ENCODE measurements around the gene RNF112. TPM values are rescaled to one million over a fixed set of nuclear protein-coding genes. Genes with fewer than 3 reads are reported as not detected.

The RNF112 gene
- total RNA-seq, 4 donors from 2014 or later: 0.54 to 4.2 (median 1.3) TPM

DNA sequence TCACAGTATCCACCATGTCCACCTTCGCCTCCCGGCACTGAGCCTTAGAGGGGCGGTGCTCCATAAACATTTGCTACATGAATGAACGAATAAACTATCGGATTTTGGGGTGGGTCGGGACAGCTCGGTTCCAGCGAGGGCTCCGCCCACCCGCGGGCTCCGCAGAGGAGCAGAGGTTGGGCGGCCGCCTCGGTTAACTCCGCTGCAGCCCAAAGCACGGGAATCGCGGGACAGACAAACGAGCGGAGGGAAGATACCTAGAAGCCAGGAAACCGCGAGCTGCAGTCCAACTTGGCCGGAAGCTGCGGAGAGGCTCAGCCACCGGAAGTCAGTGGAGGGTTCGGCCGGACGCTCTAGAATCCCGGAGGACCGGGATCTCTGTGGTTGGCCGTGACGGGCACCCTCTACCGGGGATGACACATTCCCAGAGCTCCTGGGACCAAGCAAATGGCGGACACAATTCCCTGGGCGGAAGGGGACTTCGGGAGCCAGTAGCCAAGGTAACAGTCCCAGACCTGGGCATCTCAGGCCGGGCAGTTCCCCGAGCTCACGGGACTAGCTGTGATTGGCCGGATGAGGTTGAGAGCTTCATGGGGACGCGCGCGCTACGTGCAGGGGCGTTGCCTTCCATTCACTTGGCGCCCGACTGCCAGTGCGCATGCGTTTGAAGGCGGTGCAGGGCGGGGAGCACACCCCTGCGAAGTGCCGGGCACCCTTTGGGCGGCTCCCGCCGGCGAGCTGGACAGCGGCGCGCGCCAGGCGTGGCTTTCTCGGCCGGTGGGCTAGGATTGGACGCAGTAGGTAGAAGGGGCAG lies 33.2 kb upstream of the RNF112 start:
- H3K4me3 ChIP-seq (ENCODE audit: low read depth, poor library complexity, severe bottlenecking): peak overlapping the region; percentile 49
- intact Hi-C loops (cut with DNase I; ENCODE audit: low total_unique reads): no loop called here
- 0 to 1% methylated on average over 57 to 67 of the region's 67 CpGs for WGBS, 2 donors
- TF ChIP-seq CTCF (IDR thresholded peaks at IDR 0.05) (no peak), POLR2A (IDR thresholded peaks at IDR 0.05) (peak in 1 of 2 donors; percentile 2)
- DNase-seq (ENCODE audit: low spot score in 2 of 2): peak; percentile 97 to 99

DNA sequence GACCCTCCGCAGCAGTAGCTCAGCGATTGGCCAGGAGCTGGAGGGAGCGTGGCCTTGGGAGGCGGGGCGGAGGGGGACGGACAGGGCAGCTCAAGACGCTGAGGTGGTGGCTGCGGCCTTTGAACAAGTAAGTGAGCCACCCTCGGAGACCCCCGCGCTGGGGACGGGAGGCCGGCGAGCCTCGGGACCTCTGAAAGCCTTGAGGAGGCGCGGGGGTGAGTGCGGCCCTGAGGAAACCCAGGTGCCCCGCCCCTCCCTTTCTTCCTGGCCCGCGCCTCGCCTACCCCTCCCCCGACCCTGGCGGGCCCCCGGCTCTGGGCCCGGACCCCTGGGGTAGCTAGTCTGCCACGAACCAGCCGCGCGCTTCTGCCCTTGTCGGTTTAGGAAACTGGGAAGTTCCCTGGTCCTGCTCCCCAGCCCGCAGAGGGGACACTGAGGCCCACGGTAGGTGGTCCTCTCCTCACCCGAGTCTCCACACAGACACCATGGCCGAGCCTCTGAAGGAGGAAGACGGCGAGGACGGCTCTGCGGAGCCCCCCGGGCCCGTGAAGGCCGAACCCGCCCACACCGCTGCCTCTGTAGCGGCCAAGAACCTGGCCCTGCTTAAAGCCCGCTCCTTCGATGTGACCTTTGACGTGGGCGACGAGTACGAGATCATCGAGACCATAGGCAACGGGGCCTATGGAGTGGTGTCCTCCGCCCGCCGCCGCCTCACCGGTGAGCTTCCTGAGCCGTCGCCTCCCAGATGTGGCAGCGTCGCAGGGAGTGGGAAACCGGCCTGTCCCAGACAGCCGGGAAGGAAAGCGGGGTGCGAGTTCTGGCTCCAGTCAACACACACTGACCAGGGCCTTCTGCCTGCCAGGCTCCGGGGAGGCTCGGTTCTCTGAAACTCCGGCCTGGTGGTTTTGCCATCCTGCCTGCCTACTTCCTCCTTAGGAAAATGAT lies 32.3 kb upstream of the RNF112 start, which contains the start of gene MAPK7:
MAPK7 (plus strand) TSS at position 83 of the 945 bp plus-strand sequence; CDS start at position 486, 403 bp downstream.
- peak in 1 of 2 donors; percentile 87 for DNase-seq (ENCODE audit: low spot score in 2 of 2)
- peak within 1 kb of the TSS; percentile 63 for H3K4me3 ChIP-seq (ENCODE audit: low read depth, poor library complexity, severe bottlenecking)
- TF ChIP-seq POLR2A (IDR thresholded peaks at IDR 0.05) (peak in 1 of 2 donors; percentile 38), CTCF (IDR thresholded peaks at IDR 0.05) (no peak)
- intact Hi-C loops (cut with DNase I; ENCODE audit: low total_unique reads): no loop called here
- WGBS, 2 donors: 2 to 4% methylated on average over 29 to 41 of the region's 69 CpGs

- TF ChIP-seq CTCF (IDR thresholded peaks at IDR 0.05) (no peak), POLR2A (IDR thresholded peaks at IDR 0.05) (no peak)
- 73 to 76% methylated on average over 13 of the region's 13 CpGs for WGBS, 2 donors
- DNase-seq (ENCODE audit: low spot score in 2 of 2): peak in 1 of 2 donors; percentile 84
- intact Hi-C loops (cut with DNase I; ENCODE audit: low total_unique reads): no loop called here
- no peak overlapping the region for H3K4me3 ChIP-seq (ENCODE audit: low read depth, poor library complexity, severe bottlenecking)
These were observed 31.5 kb upstream of the RNF112 start for GRCh38 chr17:19379361-19380065.

GRCh38 chr17:19380481-19381301 lies 30.3 kb upstream of the RNF112 start:
- intact Hi-C loops (cut with DNase I; ENCODE audit: low total_unique reads): no loop called here
- no peak overlapping the region for H3K4me3 ChIP-seq (ENCODE audit: low read depth, poor library complexity, severe bottlenecking)
- DNase-seq (ENCODE audit: low spot score in 2 of 2): peak in 1 of 2 donors; percentile 82
- WGBS, 2 donors: 92 to 94% methylated on average over 27 to 29 of the region's 29 CpGs
- no peak for TF ChIP-seq POLR2A (IDR thresholded peaks at IDR 0.05)
- TF ChIP-seq CTCF (IDR thresholded peaks at IDR 0.05): no peak

GRCh38 chr17:19381361-19381740 lies 29.7 kb upstream of the RNF112 start:
- DNase-seq (ENCODE audit: low spot score in 2 of 2): no peak
- intact Hi-C loops (cut with DNase I; ENCODE audit: low total_unique reads): no loop called here
- no peak overlapping the region for H3K4me3 ChIP-seq (ENCODE audit: low read depth, poor library complexity, severe bottlenecking)
- 91 to 99% methylated on average over 6 to 7 of the region's 7 CpGs for WGBS, 2 donors
- TF ChIP-seq CTCF (IDR thresholded peaks at IDR 0.05): no peak
- TF ChIP-seq POLR2A (IDR thresholded peaks at IDR 0.05): no peak

Measured in lower leg skin (tissue), 4 donors.